HEK293T (cell line): Measurements from ENCODE around the gene TFDP1.

Source experiments
- CTCF ChIA-PET: fragments of 350-600 bp; formaldehyde crosslinking; extraction: SDS; loops from one replicate; lab custom pipeline; 2021; ENCODE audit warnings: antibody characterized with exemption, inconsistent platforms; lab: Yijun Ruan, JAX
- POLR2A ChIA-PET: fragments of 350-600 bp; formaldehyde crosslinking; extraction: SDS; loops from one replicate; lab custom pipeline; 2020; ENCODE audit warnings: antibody characterized with exemption, inconsistent platforms; lab: Yijun Ruan, JAX
- DNase-seq: peaks from one replicate; pipeline ENCODE4 v3.0.0; 2012; ENCODE audit warnings: mixed read lengths; ENCODE audit errors: extremely low spot score
- ARNT ChIP-seq: fragments of 450-650 bp; IDR thresholded peaks from 2 replicates; pipeline ENCODE4 v1.6.1; 2017; ENCODE audit warnings: mild to moderate bottlenecking
- BHLHE40 ChIP-seq: fragments of 450-650 bp; IDR thresholded peaks from 2 replicates; pipeline ENCODE4 v1.6.1; 2016; ENCODE audit warnings: mild to moderate bottlenecking, moderate library complexity, borderline replicate concordance
- CTBP1 ChIP-seq: fragments of 450-650 bp; IDR thresholded peaks from 2 replicates; pipeline ENCODE4 v1.6.1; 2016; ENCODE audit warnings: borderline replicate concordance
- ELF4 ChIP-seq: fragments of 450-650 bp; IDR thresholded peaks from 2 replicates; pipeline ENCODE4 v1.6.1; 2017; ENCODE audit warnings: antibody characterized with exemption
- FOXA1 ChIP-seq: fragments of 450-650 bp; IDR thresholded peaks from 2 replicates; pipeline ENCODE4 v1.6.1; 2016; ENCODE audit warnings: mild to moderate bottlenecking
- FOXK2 ChIP-seq: fragments of 450-650 bp; IDR thresholded peaks from 2 replicates; pipeline ENCODE4 v1.6.1; 2016; ENCODE audit warnings: mild to moderate bottlenecking
- FOXM1 ChIP-seq: fragments of 450-650 bp; IDR thresholded peaks from 2 replicates; pipeline ENCODE4 v1.6.1; 2017; ENCODE audit warnings: mild to moderate bottlenecking, borderline replicate concordance
- HDGF ChIP-seq: fragments of 450-650 bp; IDR thresholded peaks from 2 replicates; pipeline ENCODE4 v1.6.1; 2017; ENCODE audit warnings: antibody characterized with exemption, borderline replicate concordance
- L3MBTL2 ChIP-seq: fragments of 450-650 bp; conservative IDR thresholded peaks from 2 replicates; pipeline ENCODE4 v1.6.1; 2016; ENCODE audit warnings: mild to moderate bottlenecking
- LEF1 ChIP-seq: fragments of 450-650 bp; IDR thresholded peaks from 2 replicates; pipeline ENCODE4 v1.6.1; 2017; ENCODE audit warnings: mild to moderate bottlenecking, borderline replicate concordance
- NFRKB ChIP-seq: fragments of 450-650 bp; IDR thresholded peaks from 2 replicates; pipeline ENCODE4 v1.6.1; 2016; ENCODE audit warnings: mild to moderate bottlenecking, moderate library complexity
- PKNOX1 ChIP-seq: fragments of 450-650 bp; IDR thresholded peaks from 2 replicates; pipeline ENCODE4 v1.6.1; 2016
- SP1 ChIP-seq: fragments of 450-650 bp; IDR thresholded peaks from 2 replicates; pipeline ENCODE4 v1.6.1; 2017
- SUZ12 ChIP-seq: fragments of 450-650 bp; IDR thresholded peaks from 2 replicates; pipeline ENCODE4 v1.6.1; 2016; ENCODE audit warnings: mild to moderate bottlenecking
- TARDBP ChIP-seq: fragments of 450-650 bp; IDR thresholded peaks from 2 replicates; pipeline ENCODE4 v1.6.1; 2016
- ZNF384 ChIP-seq: fragments of 450-650 bp; IDR thresholded peaks from 2 replicates; pipeline ENCODE4 v1.6.1; 2016

Gene TFDP1

GRCh38 chr13:113635048-113635420, 50.5 kb downstream of the TFDP1 start:
- TF ChIP-seq CTBP1 (no peak), LEF1 (no peak), BHLHE40 (no peak), SUZ12 (no peak), SP1 (no peak), ARNT (no peak), L3MBTL2 (no peak), PKNOX1 (no peak), ZNF384 (no peak), NFRKB (no peak), FOXM1 (no peak), TARDBP (no peak)
- DNase-seq: no peak
- CTCF ChIA-PET: no interaction called here
- POLR2A ChIA-PET: no interaction called here

- no peak for DNase-seq
- TF ChIP-seq LEF1 (no peak), SP1 (no peak), NFRKB (no peak), PKNOX1 (no peak), SUZ12 (no peak), FOXM1 (no peak), L3MBTL2 (no peak), FOXK2 (no peak), BHLHE40 (no peak), FOXA1 (no peak), ELF4 (no peak), CTBP1 (no peak), HDGF (no peak), ARNT (no peak), ZNF384 (no peak), TARDBP (no peak)
- POLR2A ChIA-PET: no interaction called here
- CTCF ChIA-PET: no interaction called here
Observed at GRCh38 chr13:113635709-113636108, 51.2 kb downstream of the TFDP1 start.

GRCh38 chr13:113636266-113636963, 51.9 kb downstream of the TFDP1 start:
- no peak for TF ChIP-seq TARDBP
- TF ChIP-seq PKNOX1: no peak
- no peak for TF ChIP-seq HDGF
- no peak for TF ChIP-seq ZNF384
- TF ChIP-seq FOXM1: no peak
- no peak for TF ChIP-seq FOXA1
- CTCF ChIA-PET: no interaction called here
- POLR2A ChIA-PET: no interaction called here
- no peak for DNase-seq

- ChIA-PET POLR2A (no interaction called here), CTCF (no interaction called here)
- TF ChIP-seq LEF1: no peak
- TF ChIP-seq SUZ12: no peak
- TF ChIP-seq HDGF: no peak
- no peak for TF ChIP-seq PKNOX1
- TF ChIP-seq FOXK2: no peak
- no peak for TF ChIP-seq TARDBP
- TF ChIP-seq SP1: no peak
- TF ChIP-seq FOXA1: no peak
- no peak for TF ChIP-seq FOXM1
- TF ChIP-seq ELF4: no peak
- no peak for TF ChIP-seq ZNF384
- no peak for TF ChIP-seq NFRKB
- TF ChIP-seq BHLHE40: no peak
- TF ChIP-seq CTBP1: no peak
- TF ChIP-seq ARNT: no peak
- no peak for TF ChIP-seq L3MBTL2
- DNase-seq: no peak
Observed at GRCh38 chr13:113637262-113638160, 53.0 kb downstream of the TFDP1 start.

- CTCF ChIA-PET: no interaction called here
- no peak for TF ChIP-seq FOXK2
- no peak for TF ChIP-seq CTBP1
- no peak for TF ChIP-seq TARDBP
- TF ChIP-seq ELF4: no peak
- no peak for TF ChIP-seq BHLHE40
- TF ChIP-seq FOXA1: no peak
- no peak for TF ChIP-seq HDGF
- no peak for TF ChIP-seq ARNT
- TF ChIP-seq L3MBTL2: no peak
- no peak for TF ChIP-seq SUZ12
- no peak for TF ChIP-seq LEF1
- POLR2A ChIA-PET: no interaction called here
- DNase-seq: no peak
Observed at GRCh38 chr13:113638173-113638746, 53.7 kb downstream of the TFDP1 start.
